Subcutaneous adipose tissue (tissue), 4 donors: ENCODE results near the gene HDHD5. TPM values are rescaled to one million over a fixed set of nuclear protein-coding genes. Genes with fewer than 3 reads are reported as not detected.

Experiments
- CTCF ChIP-seq: fragments of 450-650 bp; IDR thresholded peaks from one replicate; pipeline ENCODE4 v1.5.1; 2016; ENCODE audit warnings: low read depth, mild to moderate bottlenecking, control low read depth, antibody characterized with exemption, moderate library complexity
- total RNA-seq, 4 donors: library from RNA; depleted of rRNA; stranded (reverse); fragments of >200 nt; gene quantifications; one replicate each; pipeline ENCODE4 v1.1.0, GENCODE V29; 2016

HDHD5 gene
- total RNA-seq, 4 donors from 2014 or later, result 23.0 to 73.1 (median 41.7) TPM

DNA sequence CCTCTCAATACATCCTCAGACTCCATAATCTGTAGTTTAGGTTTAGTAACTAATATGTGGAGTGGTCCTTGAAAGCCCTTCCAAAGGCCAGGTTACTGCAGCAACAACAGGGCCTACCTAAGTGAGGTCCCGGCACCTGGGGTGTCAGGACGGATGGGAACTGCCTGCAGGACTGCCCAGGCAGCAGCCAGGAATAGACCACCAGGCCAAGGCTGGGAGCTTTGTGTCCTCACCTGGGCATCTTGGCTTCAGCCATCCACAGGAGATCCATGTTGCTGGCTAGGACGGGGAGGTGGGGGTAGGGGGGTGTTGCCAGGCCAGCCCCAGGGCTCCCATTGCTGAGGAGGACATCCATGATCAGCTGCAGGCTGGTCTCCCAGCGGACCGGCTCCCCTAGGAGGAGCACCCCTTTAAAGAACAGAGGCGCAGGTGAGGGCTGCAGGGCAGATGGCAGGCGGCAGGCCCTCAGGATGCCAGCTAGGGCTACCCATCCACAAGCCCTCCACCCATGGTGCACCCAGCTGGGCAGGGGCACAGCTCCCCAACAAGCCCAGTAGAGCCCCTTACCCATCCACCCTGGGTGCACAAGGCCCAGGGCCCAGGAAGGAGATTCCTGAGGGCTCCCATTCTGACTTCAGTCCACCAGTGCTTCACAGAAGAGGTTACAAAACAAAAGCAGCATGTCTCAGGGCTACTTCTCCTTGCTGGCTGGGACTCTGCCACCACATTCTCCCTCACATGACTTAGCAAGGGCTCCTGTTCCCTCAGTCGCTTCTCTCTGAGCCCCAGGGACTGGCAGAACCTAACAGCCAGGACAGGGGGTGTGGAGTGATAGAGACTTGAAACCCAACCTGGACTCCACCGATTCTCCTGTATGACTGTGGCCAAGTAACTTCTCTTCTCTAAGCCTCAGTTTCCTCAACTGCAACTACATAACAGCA is 18.0 kb downstream of the HDHD5 start:
- TF ChIP-seq CTCF, result no peak

DNA sequence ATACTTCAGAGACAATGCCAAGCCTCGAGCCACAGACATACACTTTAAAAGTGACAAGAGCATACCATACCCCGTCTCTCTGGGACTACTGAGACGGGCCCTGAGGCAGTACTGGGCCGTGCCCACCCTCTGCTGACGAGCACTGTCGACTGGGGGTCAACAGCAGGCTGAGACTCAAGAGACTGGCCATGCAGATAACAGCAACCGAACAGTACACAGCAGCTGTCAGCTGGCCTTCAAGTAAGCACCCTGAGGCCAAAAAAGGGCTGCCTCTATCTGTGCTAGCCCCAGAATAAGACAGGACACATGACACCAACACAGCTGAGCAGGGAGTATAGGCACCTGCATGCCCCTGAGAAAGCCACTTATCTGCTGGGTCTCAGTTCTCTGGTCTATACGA is 19.1 kb downstream of the HDHD5 start:
- TF ChIP-seq CTCF, result no peak

- TF ChIP-seq CTCF, result no peak
Observed at GRCh38 chr22:17138513-17138912, 20.6 kb downstream of the HDHD5 start.

DNA sequence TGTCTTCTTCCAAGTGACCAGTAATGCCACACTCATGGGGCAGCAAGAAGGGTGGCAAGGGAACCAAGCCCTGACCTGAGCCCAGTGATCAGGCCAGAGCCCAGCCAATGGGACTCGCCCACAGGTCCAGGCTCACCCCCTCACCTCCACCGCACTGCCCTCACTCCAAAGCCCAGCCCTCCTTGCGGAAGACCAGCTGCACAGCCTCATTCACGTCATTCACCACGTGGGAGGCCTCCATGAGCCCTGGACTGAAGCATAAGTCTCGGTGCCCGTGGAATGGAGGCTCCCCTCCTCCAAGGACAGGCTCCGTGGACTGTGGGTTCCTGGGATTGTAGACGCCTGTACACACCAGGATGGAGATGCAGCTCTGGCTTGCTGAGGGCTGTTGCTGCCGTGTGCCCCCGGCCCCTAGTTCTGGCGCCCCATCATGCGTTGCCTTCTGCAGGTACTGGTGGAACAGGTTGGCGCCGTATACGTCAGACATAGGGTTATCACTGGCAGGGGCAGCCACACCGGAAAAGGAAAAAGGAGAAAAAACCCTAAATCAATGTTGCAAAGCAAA is 21.1 kb downstream of the HDHD5 start:
- TF ChIP-seq CTCF, result no peak

- TF ChIP-seq CTCF, result no peak
Observed at GRCh38 chr22:17137170-17137569, 21.9 kb downstream of the HDHD5 start.

- TF ChIP-seq CTCF, result no peak
Observed at GRCh38 chr22:17135153-17135760, 23.8 kb downstream of the HDHD5 start.

DNA sequence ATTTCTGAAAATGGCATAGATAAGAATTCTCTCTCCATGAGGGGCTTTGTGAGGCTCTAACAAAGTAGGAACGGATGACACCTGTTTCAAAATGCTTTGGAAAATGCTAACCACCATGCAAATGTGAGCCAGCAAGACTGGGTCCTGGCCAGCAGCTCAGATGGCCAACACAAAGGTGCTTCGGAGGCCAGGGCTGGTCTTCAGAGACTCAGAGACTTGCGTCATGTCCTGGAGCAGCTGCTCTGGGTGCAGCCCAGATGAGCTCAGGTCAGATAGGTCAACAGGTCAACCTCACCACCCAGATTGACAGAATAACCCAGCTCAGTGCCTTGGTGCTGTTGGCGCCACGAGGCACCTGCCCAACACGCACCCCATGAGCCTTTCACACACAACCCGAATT is 25.9 kb downstream of the HDHD5 start:
- TF ChIP-seq CTCF, result no peak
